Tibial nerve (tissue), 4 donors: ENCODE results near the gene CSN2. TPM values are rescaled to one million over a fixed set of nuclear protein-coding genes. Genes with fewer than 3 reads are reported as not detected.

Source experiments
- DNase-seq, 2 donors: peaks; one replicate each; pipeline ENCODE4 v3.0.0-alpha.2; 2019; ENCODE audit warnings: low spot score in 2 of 2
- H3K27ac ChIP-seq, 4 donors: fragments of 200-600 bp; sonication (generic) in 3 of 4; one replicate each; pipeline ENCODE4 v1.5.1; 2017 to 2019; ENCODE audit warnings: mild to moderate bottlenecking in 1 of 4
- H3K27me3 ChIP-seq, 2 donors: fragments of 200-600 bp; sonication (generic) in 1 of 2; one replicate each; pipeline versions ENCODE4 v1.5.1 to v1.6.0; 2017 to 2019
- H3K36me3 ChIP-seq, 3 donors: fragments of 200-600 bp; sonication (generic); one replicate each; pipeline ENCODE4 v1.5.1; 2018 to 2019
- H3K4me1 ChIP-seq, 4 donors: fragments of 200-600 bp; sonication (generic) in 3 of 4; one replicate each; pipeline ENCODE4 v1.5.1; 2017 to 2019
- H3K4me3 ChIP-seq, 4 donors: fragments of 200-600 bp; sonication (generic) in 3 of 4; one replicate each; pipeline ENCODE4 v1.5.1; 2017 to 2019; ENCODE audit warnings: mild to moderate bottlenecking in 1 of 4, moderate library complexity in 1 of 4
- H3K9me3 ChIP-seq, 4 donors: fragments of 200-600 bp; sonication (generic) in 3 of 4; one replicate each; pipeline ENCODE4 v1.5.1; 2017 to 2019
- CTCF ChIP-seq, 5 experiments: fragments of 200-600 bp in 3 of 5; fragments of 450-650 bp in 2 of 5; sonication (generic) in 3 of 5; IDR thresholded peaks; one replicate each; pipeline ENCODE4 v1.5.1; 2016 to 2019; ENCODE audit warnings: antibody characterized with exemption in 5 of 5, mild to moderate bottlenecking in 3 of 5, moderate library complexity in 2 of 5
- EP300 ChIP-seq, 2 donors: sonication (generic); formaldehyde crosslinking; IDR thresholded peaks; one replicate each; pipeline ENCODE4 v1.6.1; 2017; ENCODE audit warnings: antibody characterized with exemption in 2 of 2, mild to moderate bottlenecking in 1 of 2
- POLR2A ChIP-seq, 2 donors: fragments of 450-650 bp; IDR thresholded peaks; one replicate each; pipeline ENCODE4 v1.6.1; 2017; ENCODE audit warnings: antibody characterized with exemption in 2 of 2, mild to moderate bottlenecking in 2 of 2, moderate library complexity in 2 of 2
- WGBS, 2 donors: methylation state at CpG; one replicate each; pipeline ENCODE4 v1.1.5; 2018; 5-methylcytosine and 5-hydroxymethylcytosine counted together
- total RNA-seq, 4 donors: library from RNA; depleted of rRNA; stranded (reverse); fragments of >200 nt; gene quantifications; one replicate each; pipeline ENCODE4 v1.1.0, GENCODE V29; 2016

Gene CSN2
- total RNA-seq = not detected

GRCh38 chr4:69965628-69966027 is at the start of gene CSN2:
Gene CSN2, minus strand, starts transcription at chr4:69965728. Its CDS starts 4,733 bp downstream, at chr4:69960995.
- no peak within 1 kb of the TSS for H3K27ac ChIP-seq
- no peak for TF ChIP-seq CTCF (IDR thresholded peaks at IDR 0.05)
- TF ChIP-seq POLR2A (IDR thresholded peaks at IDR 0.05) = no peak
- TF ChIP-seq EP300 (IDR thresholded peaks at IDR 0.05) = no peak
- no peaks in the 10 kb centered on the region for H3K4me1 ChIP-seq
- H3K36me3 ChIP-seq = no peaks in the 10 kb centered on the region
- H3K4me3 ChIP-seq = no peak within 1 kb of the TSS
- DNase-seq = no peak
- WGBS, 2 donors = 87 to 95% methylated on average over 2 of the region's 2 CpGs
- peaks cover 0 to 5% (median 0%) of the 10 kb centered on the region in 4 donors for H3K9me3 ChIP-seq
- no peaks in the 10 kb centered on the region for H3K27me3 ChIP-seq

- no peak for TF ChIP-seq POLR2A (IDR thresholded peaks at IDR 0.05)
- TF ChIP-seq CTCF (IDR thresholded peaks at IDR 0.05) = no peak
- no peak for TF ChIP-seq EP300 (IDR thresholded peaks at IDR 0.05)
- H3K9me3 ChIP-seq = no peaks in the 10 kb centered on the region
- no peak overlapping the region for H3K27ac ChIP-seq
- H3K27me3 ChIP-seq = no peaks in the 10 kb centered on the region
- no peaks in the 10 kb centered on the region for H3K4me1 ChIP-seq
- 44 to 62% methylated on average over 3 of the region's 3 CpGs for WGBS, 2 donors
- H3K36me3 ChIP-seq = no peaks in the 10 kb centered on the region
- DNase-seq = no peak
- no peak overlapping the region for H3K4me3 ChIP-seq
Observed at GRCh38 chr4:70008771-70009170, 43.2 kb upstream of the CSN2 start.

GRCh38 chr4:70002507-70002906 is 37.0 kb upstream of the CSN2 start:
- no peak overlapping the region for H3K4me3 ChIP-seq
- H3K27me3 ChIP-seq = no peaks in the 10 kb centered on the region
- no peak overlapping the region for H3K27ac ChIP-seq
- no peaks in the 10 kb centered on the region for H3K4me1 ChIP-seq
- no peaks in the 10 kb centered on the region for H3K36me3 ChIP-seq
- TF ChIP-seq CTCF (IDR thresholded peaks at IDR 0.05) (no peak), POLR2A (IDR thresholded peaks at IDR 0.05) (no peak), EP300 (IDR thresholded peaks at IDR 0.05) (no peak)
- no peak for DNase-seq
- H3K9me3 ChIP-seq = no peaks in the 10 kb centered on the region

GRCh38 chr4:70000711-70001110 is 35.2 kb upstream of the CSN2 start:
- no peaks in the 10 kb centered on the region for H3K4me1 ChIP-seq
- TF ChIP-seq EP300 (IDR thresholded peaks at IDR 0.05) (no peak), POLR2A (IDR thresholded peaks at IDR 0.05) (no peak), CTCF (IDR thresholded peaks at IDR 0.05) (no peak)
- WGBS, 2 donors = 81 to 82% methylated on average over 1 of the region's 1 CpG
- DNase-seq = no peak
- no peaks in the 10 kb centered on the region for H3K9me3 ChIP-seq
- H3K27me3 ChIP-seq = no peaks in the 10 kb centered on the region
- H3K27ac ChIP-seq = no peak overlapping the region
- H3K36me3 ChIP-seq = no peaks in the 10 kb centered on the region
- no peak overlapping the region for H3K4me3 ChIP-seq

GRCh38 chr4:69999420-69999819 is 33.9 kb upstream of the CSN2 start:
- Histone ChIP-seq H3K27me3 (no peaks in the 10 kb centered on the region), H3K4me1 (no peaks in the 10 kb centered on the region)
- WGBS, 2 donors = 85 to 93% methylated on average over 3 of the region's 3 CpGs

More at GRCh38 chr4:69999420-69999819, 33.9 kb upstream of the CSN2 start:
- Histone ChIP-seq H3K27ac (no peak overlapping the region), H3K4me3 (no peak overlapping the region), H3K9me3 (no peaks in the 10 kb centered on the region), H3K36me3 (no peaks in the 10 kb centered on the region)
- DNase-seq = no peak
- no peak for TF ChIP-seq EP300 (IDR thresholded peaks at IDR 0.05)
- no peak for TF ChIP-seq CTCF (IDR thresholded peaks at IDR 0.05)
- TF ChIP-seq POLR2A (IDR thresholded peaks at IDR 0.05) = no peak
